GM23248 (cell line): ENCODE measurements around the gene PMPCA.

Experiments used
- EZH2 ChIP-seq: fragments of 200-600 bp; sonication (generic); IDR thresholded peaks from 2 replicates; pipeline ENCODE4 v1.6.1; 2018; ENCODE audit warnings: antibody characterized with exemption, mild to moderate bottlenecking; ENCODE audit not compliant: insufficient read depth, poor library complexity, severe bottlenecking
- EZH2phosphoT487 ChIP-seq: fragments of 200-600 bp; sonication (generic); IDR thresholded peaks from 2 replicates; pipeline ENCODE4 v1.6.1; 2018; ENCODE audit warnings: antibody characterized with exemption, moderate library complexity, mild to moderate bottlenecking, low read depth; ENCODE audit not compliant: insufficient read depth

DNA sequence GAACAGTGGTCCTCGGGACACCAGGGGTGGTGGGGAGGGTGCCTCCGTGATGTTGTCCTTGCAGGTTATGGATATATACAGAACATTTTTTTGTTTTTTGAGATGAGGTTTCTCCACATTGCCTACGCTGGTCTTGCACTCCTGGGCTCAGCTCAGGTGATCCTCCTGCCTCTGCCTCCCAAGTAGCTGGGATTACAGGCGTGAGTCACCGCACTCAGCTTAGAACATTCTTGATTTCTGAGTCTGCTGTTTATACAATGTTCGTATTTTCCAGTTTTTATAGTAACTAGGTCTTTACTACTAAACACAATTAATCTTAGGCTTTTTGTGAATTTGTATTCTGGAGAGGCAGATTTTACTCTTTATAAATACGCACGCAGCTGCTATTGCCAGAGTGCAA is 6.0 kb downstream of the PMPCA start:
- TF ChIP-seq EZH2 (no peak), EZH2phosphoT487 (no peak)
